Activated CD8-positive, alpha-beta memory T cell treated with anti-CD3 and anti-CD28 coated beads for 36 hours (primary cell): ENCODE data around the gene BCL2. TPM values are rescaled to one million over a fixed set of nuclear protein-coding genes. Genes with fewer than 3 reads are reported as not detected.
"Not testable (repeated sequence)": the region's sequence is repeated elsewhere in the genome, so short reads cannot be mapped to it uniquely, and the experiment has no call there.

ENCODE experiments used
- CTCF ChIA-PET: fragments of 350-600 bp; sonication (Branson Sonifier 250); formaldehyde crosslinking; loops from one replicate; lab custom pipeline; 2021; ENCODE audit warnings: antibody characterized with exemption; lab: Charles Lee
- POLR2A ChIA-PET: fragments of 350-600 bp; sonication (Branson Sonifier 250); formaldehyde crosslinking; loops from one replicate; lab custom pipeline; 2021; ENCODE audit warnings: antibody characterized with exemption; lab: Charles Lee
- total RNA-seq, 2 experiments: library from RNA; stranded (reverse); gene quantifications; one replicate each; pipeline ENCODE4 v1.2.3, GENCODE V29; 2021

BCL2 gene
- total RNA-seq, result 10 to 100 TPM; 74.9 to 75.7 TPM

DNA sequence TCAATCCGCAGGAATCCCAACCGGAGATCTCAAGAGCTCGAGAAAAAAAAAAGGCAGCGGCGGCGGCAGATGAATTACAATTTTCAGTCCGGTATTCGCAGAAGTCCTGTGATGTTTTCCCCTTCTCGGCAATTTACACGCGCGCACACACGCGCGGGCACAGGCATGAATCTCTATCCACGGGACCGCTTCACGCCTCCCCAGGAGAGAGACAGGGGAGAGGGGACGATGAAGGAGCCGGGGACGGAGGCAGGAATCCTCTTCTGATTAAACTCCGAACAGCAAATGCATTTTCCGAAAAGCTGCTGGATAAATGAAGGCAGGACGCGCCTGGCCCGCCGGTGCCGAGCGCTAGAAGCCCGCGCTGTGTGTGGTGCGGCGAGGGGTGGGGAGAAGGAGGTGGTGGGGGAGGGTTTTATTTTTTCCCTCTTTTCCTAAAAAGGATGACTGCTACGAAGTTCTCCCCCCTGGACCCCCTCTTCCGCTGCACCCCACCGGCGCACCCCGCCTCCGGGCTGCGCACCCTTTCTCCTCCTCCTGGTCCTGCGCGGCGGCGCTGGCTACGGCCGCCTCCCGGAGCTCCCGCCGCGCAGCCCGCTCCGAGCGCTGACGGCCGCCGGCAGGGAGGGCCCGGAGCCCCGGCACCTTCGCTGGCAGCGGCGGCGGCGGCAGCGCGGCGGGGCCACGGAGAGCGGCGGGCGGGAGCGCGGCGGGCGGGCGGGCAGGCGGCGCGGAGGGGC, at the start of gene BCL2:
Gene BCL2 (minus strand): TSS at position 387 of the 740 bp plus-strand sequence.
- POLR2A ChIA-PET, result interaction anchor here (0.7 to 3.2 kb wide), 11 partner anchors 17 to 165 kb away, joined by 3 to 12 read pairs (median 4); no protein-coding TSS in a partner anchor
- CTCF ChIA-PET, result interaction anchor here (1.5 to 3.6 kb wide), 9 partner anchors 12 to 299 kb away, joined by 5 to 34 read pairs (median 9); no protein-coding TSS in a partner anchor

DNA sequence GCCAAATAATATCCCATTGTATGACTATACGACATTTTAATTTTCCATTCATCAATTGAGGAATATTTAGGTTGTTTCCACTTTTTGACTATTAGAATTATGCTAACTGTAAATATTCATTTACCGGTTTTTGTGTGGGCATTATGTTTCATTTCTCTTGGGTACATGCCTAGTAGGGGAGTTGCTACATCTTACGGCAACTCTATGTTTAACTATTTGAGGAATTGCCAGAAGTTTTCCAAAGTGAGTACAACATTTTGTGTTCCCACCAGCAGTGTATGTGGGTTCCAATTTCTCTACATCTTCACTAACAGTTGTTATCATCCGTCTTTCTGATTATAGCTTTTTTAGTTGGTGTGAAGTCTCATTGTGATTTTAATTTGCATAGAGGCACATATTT, 49.0 kb upstream of the BCL2 start:
- POLR2A ChIA-PET, result no interaction called here
- CTCF ChIA-PET, result no interaction called here

DNA sequence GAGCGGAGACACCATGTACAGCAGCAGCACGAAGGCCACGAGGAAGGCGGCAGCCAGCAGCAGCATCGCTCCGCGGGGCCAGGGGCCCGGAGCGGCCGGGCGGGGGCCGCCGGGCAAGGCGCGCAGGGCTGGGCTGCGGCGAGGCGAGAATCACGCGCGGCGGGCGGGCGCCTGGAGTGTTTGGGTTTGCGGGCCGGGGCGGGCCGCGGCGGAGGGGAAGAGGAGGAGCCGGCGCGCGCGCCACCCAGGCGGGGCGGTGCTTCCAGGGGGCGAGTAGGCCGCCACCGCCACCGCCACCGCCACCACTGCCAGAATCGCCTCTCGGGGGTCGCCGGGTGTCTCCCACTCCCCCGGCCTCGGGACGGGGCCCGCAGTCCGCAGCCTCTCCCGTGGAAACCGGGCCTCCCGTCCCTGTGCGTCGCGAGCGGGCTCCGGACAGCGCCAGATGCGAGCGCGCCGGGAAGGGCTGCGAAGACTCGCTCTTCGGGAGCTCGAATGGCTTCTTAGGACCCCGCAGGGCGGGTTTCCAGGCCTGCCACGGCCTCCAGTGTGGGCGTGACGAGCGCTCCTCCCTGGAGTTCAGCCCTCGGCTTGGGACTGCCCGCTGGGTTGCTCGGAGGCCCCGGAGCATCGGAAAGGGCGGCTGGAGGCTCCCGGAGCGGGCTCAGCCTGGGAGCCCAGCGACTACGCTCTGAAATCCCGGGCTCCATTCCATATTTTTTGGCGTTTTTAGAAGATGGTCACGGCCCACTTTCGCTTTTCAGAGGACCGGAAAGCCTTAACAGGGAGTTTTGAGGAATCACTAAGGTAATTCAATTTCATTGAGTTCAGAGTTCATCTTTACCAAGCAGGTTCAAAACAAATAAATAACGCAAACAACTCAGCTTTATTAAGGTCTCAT, 47.7 kb upstream of the BCL2 start, which contains the start of gene KDSR:
Gene KDSR (minus strand): TSS at position 154 of the 901 bp plus-strand sequence. CDS start 88 bp downstream, at position 66.
- POLR2A ChIA-PET, result interaction anchor here (0.6 to 1.1 kb wide), 2 partner anchors 55 to 148 kb away, joined by 7 to 8 read pairs; partner anchors contain the start of gene VPS4B

DNA sequence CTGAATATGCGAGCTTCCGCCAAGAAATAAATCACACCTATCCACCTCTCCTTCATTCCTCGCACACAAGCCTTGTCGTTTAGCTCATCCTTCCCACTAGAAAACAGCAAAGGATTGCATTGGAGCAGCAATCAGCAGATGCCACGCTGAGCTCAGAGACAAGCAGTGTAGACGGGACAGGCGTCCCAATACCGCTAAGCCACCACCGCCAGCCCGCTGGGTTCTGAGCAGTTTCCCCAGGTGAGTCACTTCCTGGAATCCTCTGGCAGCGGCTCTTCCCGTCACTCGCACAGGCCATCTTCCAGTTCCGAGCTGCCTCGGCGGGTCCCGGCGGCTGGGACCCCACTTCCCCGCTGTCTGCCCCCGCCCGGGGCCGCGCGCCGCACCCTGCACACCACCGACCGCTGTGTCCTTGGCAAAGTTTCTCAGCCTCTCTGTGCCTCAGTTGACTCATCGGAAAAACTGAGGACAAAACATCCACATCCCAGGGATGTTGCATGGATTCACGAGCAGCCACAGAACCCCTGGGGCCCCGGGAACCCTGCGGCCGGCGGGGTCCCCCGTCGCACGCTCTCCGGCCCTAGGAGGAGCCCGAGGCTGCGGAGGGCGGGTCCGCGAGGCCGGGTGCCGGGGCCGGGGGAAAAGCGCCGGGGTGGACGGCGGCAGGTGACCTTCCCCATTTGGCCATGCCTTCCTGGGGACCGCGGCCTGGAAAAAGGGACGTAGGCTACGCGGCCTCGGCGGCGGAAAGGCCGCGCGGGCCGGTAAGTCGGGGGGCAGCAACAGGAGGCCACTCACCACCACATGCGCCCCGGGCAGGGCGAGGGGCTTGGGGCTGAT, 46.9 kb upstream of the BCL2 start:
- ChIA-PET CTCF (interaction anchor here (0.7 to 2.2 kb wide), 4 partner anchors 26 to 72 kb away, joined by 3 to 5 read pairs (median 4); no protein-coding TSS in a partner anchor), POLR2A (interaction anchor here (0.7 to 1.8 kb wide), 6 partner anchors 44 to 651 kb away, joined by 3 to 9 read pairs (median 5); partner anchors contain the start of genes PHLPP1 and VPS4B)

More for the DNA sequence above, 47.7 kb upstream of the BCL2 start, which contains the start of gene KDSR:
- CTCF ChIA-PET, result interaction anchor here (2.2 kb wide), 1 partner anchor 26 kb away, joined by 5 read pairs; no protein-coding TSS in a partner anchor

DNA sequence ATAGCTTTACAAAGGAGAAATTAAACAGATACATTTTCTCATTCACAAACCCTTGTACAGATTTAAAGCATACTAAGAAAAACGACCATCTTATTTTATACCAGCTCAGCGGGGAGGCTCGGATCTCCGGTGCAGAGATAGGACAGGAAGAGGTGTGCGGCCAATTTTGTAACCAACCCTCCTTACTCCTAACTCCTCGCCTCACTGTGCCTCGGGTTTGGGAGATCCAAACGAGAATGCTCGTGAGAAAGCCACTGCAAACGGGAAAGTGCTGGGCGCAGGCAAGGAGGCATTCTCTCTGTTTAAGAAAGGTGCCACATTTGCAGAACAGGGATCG, 46.3 kb upstream of the BCL2 start:
- ChIA-PET POLR2A (interaction anchor here (0.7 to 1.8 kb wide), 5 partner anchors 44 to 651 kb away, joined by 3 to 9 read pairs (median 4); partner anchors contain the start of genes PHLPP1 and VPS4B), CTCF (interaction anchor here (0.7 to 2.2 kb wide), 4 partner anchors 25 to 73 kb away, joined by 3 to 5 read pairs (median 4); no protein-coding TSS in a partner anchor)

DNA sequence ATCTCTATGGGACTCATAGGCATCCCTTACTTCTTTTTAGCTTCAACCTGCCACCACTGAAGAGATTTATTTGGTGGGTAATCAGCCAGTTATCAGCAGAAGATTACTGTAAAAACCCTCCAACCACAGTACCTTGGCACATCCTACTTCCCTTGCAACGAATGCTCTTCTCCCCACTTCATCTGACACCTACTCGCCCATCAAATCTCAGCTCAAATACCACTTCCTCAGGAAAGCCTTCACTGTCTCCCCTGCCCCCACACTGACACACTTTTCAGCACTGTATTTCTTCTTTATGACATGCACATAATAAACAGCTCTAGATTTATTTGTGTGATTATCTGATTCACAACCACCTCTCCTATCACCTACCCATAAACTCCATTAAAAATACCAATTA, 44.4 kb upstream of the BCL2 start:
- POLR2A ChIA-PET, result no interaction called here
- CTCF ChIA-PET, result no interaction called here

DNA sequence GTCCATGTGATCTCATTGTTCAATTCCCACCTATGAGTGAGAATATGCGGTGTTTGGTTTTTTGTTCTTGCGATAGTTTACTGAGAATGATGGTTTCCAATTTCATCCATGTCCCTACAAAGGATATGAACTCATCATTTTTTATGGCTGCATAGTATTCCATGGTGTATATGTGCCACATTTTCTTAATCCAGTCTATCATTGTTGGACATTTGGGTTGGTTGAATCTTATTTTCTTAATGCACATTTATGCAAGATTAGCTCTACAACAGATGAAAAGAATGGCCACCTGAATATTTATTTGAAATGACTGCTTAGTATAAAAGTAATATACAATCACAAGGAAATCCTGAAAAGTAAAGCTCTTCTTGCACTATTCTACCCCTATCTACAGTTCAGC, 43.9 kb upstream of the BCL2 start:
- POLR2A ChIA-PET, CTCF ChIA-PET: not testable (repeated sequence)

DNA sequence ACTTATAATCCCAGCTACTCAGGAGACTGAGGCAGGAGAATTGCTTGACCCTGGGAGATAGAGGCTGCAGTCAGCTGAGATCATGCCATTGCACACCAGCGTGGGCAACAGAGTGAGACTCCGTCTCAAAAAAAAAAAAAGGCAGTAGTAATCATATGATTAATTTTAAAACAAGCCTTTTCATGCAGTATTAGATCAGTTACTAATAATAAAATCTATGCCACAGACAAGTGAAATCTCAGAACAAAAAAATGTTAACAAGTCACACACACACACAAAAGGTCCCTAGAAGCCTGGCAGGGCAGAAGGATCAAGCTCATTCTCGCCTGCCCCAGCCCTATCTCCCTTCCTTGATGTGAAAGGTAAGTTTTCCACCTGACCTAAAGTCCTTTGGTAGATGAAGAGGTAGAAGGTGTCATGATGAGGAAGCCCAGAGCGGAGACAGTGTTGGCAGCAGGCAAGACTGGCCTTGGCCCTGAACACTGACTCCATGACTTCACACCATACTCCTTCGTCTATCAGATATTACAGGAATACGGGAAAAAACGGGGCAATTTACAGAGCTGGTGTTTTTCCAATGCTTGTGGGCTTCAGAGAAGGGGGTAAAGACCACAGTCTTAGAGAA, 36.8 kb upstream of the BCL2 start:
- CTCF ChIA-PET, result no interaction called here
- POLR2A ChIA-PET, result no interaction called here

DNA sequence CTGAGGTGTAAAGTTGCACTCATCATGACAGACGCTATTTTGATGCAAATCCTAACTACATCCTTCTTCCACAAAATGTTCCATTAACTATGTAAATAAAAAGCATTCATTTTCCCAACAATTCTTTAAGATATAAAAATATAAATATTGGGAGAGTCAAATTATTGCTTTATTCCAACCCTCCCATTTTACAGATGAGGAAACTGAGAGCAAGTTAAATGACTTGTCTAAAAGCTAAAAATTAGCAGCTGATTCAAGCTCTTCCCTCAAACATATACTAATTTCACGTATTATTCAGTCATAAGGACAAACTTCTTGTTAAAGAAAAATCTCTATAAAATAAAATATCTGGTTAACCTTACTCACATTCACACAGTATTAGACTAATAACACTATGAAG, 30.7 kb upstream of the BCL2 start:
- POLR2A ChIA-PET, result no interaction called here

DNA sequence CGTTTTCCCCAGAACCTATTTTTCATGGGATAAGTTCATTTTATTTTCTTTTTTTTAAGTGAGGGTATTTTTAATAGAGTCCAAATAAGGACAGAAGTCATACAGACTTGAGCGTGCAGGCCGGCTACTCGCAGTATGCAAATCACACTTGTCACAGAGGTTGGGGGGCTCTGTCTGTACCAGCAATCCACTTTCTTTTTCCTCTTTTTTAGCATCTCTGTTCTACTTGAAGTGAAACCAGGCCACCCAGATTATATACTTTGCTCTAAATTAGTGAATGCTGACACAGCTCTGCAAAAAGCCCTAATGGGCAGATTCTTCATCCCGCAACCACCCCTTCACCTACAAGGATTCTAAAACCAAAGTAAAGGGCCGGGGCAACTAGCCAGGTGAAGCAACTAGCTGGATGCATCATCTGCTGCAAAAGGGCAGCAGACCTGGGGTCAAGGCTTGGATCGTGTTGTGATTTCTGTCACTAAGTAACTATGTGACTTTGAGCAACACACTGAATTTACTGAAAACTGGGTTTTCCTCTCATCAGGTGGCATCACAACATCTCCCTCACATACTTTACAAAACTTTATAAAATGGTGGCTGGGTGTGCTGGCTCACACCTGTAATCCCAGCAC, 29.1 kb upstream of the BCL2 start:
- CTCF ChIA-PET, result interaction anchor here (1.1 to 1.3 kb wide), 2 partner anchors 8 to 90 kb away, joined by 3 read pairs; no protein-coding TSS in a partner anchor
- POLR2A ChIA-PET, result no interaction called here

More for the DNA sequence above, 30.7 kb upstream of the BCL2 start:
- CTCF ChIA-PET, result no interaction called here

DNA sequence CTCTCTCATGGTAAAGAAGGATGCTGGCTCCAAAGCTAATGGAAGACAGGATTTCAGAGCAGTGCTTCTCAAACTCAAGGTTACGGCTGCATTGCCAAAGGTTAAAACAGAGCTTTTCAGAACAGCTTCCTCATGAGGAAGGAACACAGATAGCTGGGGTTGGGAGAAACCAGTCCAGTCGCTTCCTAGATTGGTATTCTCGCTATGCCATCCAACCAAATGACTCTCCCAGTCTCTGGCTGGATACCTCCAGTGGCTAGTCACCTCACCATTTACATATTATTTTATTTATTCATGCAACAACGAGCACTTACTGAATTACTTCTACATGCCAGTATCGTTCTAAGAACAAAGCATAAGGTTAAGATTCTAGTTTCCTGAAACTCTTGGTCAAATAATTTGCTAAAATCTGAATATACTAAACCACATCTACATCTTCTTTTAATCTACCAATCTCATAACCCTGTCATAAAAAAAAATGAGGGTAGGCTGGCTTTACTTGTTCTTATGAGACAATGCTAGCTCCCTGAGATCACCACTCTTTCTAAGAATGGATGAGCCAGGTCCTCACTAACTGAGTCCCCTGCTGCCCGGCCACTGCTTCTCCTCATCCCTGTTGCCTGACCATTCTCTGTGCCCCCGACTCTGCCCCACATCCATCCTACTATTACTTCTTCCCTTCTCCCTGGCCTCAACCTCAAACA, 27.1 kb upstream of the BCL2 start:
- ChIA-PET CTCF (interaction anchor here (0.6 to 1.3 kb wide), 2 partner anchors 92 to 464 kb away, joined by 3 to 5 read pairs; no protein-coding TSS in a partner anchor), POLR2A (no interaction called here)

DNA sequence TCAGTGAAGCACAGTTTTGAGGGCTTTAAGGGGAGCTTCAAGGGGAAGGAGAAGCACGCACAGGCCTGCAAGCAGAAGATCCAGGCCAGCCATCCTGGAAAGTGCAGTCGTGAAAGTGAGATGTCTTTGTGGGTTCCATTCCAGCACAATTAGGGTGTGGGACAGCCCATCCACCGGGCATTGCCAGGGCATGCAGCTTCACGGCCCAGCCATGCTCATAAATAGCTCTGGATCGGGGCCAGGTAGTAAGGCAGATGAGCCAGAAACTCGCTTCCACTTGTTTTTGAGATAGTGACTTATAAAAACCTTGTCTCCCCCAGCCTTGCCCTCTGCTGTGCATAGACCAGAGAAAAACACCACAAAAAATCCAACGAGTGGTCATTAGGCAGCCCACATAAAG, 26.5 kb upstream of the BCL2 start:
- CTCF ChIA-PET, result interaction anchor here (0.6 to 1.3 kb wide), 2 partner anchors 92 to 464 kb away, joined by 3 to 5 read pairs; no protein-coding TSS in a partner anchor
- POLR2A ChIA-PET, result no interaction called here

DNA sequence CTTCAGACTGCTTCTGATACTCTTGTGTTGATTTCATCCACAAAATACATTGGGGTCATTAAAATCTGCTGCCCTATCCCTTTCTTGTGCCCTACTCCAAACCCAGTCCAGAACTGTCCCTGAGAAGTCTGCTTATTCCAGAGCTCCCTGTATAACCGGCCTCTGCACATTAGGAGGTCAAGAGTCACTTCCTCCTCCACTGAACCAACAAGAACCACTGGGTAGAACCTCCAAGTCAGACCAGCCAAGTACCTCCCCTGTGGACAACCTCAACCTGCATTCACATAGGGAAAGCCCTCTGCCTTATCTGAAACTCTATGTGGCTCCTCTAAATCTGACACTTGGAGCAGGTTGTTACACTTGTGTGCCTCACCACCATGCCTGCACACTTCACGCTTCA, 25.3 kb upstream of the BCL2 start:
- POLR2A ChIA-PET, result no interaction called here
- CTCF ChIA-PET, result no interaction called here

DNA sequence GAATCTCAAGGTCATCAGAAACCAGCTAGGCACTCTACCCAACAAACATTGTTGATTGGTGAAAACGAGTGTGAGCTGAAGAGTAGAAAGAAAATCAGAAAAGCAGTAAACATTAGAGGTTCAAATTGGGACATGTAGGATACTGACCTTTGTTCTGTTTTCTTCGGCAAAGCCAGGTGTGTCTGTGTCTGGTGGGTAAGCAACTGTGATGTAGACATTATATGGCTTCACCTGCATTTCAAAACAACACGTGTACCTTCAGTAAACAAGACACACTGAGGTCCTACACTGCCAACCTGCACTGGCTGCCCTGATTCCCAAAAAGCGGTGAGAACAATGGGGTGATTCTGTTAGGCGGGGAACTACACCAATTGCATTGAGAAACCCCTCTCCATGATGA, 24.7 kb upstream of the BCL2 start:
- POLR2A ChIA-PET, result no interaction called here
- CTCF ChIA-PET, result no interaction called here

DNA sequence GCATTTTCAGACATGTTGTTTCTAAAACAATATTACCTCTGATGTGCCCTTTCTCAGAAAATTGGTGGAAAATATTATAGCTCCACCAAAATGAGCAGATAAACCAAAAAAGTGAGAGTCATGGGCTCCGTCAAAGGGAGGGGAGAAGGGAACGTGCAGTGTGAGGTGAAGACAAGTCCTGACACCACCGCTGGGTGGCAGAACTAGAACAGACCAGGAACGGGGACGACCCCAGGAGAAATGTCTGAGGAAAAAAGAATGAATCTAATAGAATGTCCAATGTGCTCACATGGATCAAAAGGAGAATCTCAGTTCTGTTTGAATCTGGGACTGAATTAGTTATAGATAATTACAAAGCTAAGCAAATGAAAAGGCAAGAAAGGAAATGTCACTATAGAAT, 22.6 kb upstream of the BCL2 start:
- POLR2A ChIA-PET, result interaction anchor here (0.7 kb wide), 1 partner anchor 27 kb away, joined by 8 read pairs; no protein-coding TSS in a partner anchor

DNA sequence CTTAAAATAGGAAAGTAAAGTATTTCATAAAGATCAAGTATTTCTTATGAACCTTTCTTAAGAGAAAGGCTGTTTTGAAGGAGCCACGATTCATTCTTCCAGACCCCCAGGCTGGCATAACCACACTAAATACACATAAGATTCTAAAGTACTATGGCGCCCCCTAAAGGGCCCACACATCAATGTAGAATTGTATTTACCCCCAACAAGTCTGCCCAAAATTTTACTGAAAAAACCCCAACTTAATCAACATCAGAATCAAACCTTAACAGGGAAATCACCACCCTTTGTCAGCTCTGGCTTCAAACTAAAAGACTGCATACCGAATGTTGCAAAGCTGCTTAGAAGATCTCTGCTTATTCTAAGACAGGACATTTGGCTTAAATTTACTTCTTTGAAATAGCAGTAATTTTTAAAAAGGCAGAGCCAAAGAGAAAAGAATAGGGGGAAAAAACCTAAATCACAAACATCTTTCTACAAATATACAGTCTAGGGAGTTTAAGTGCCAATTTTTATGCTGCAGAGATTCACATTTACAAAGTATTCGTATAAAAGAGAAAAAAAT, 20.4 kb upstream of the BCL2 start:
- ChIA-PET POLR2A (no interaction called here), CTCF (interaction anchor here (1.0 to 2.1 kb wide), 4 partner anchors 9 to 324 kb away, joined by 3 to 7 read pairs (median 4); partner anchors contain the start of gene KDSR)

More for the DNA sequence above, 22.6 kb upstream of the BCL2 start:
- CTCF ChIA-PET, result interaction anchor here (1.1 kb wide), 1 partner anchor 9 kb away, joined by 8 read pairs; no protein-coding TSS in a partner anchor
